T-helper 17 cell (primary cell): Measurements from ENCODE around the gene CHMP6. TPM values are rescaled to one million over a fixed set of nuclear protein-coding genes. Genes with fewer than 3 reads are reported as not detected.

Source experiments
- ATAC-seq: fragments of 150-1000 bp; cut with Tn5 transposase; 2 replicates; pipeline ENCODE4 v1.10.0; 2021; ENCODE audit warnings: mild to moderate bottlenecking, moderate library complexity
- DNase-seq, 3 donors: peaks; one replicate each; pipeline versions ENCODE4 v3.0.0 to v3.0.0-alpha.2; 2020 to 2021
- H3K9me3 ChIP-seq: one replicate; pipeline ENCODE4 v1.7.0; 2013; ENCODE audit warnings: low read length, mild to moderate bottlenecking; ENCODE audit not compliant: control insufficient read depth, poor library complexity, severe bottlenecking
- H3K27ac Mint-ChIP-seq: one replicate; pipeline ENCODE4 v1.8.0; 2022; ENCODE audit warnings: mild to moderate bottlenecking, moderate library complexity, mixed read lengths
- H3K27me3 Mint-ChIP-seq: one replicate; pipeline ENCODE4 v1.8.0; 2022; ENCODE audit warnings: mixed read lengths
- H3K36me3 Mint-ChIP-seq: one replicate; pipeline ENCODE4 v1.8.0; 2022; ENCODE audit warnings: low read depth, mixed read lengths
- H3K4me1 Mint-ChIP-seq: one replicate; pipeline ENCODE4 v1.8.0; 2022; ENCODE audit warnings: mild to moderate bottlenecking, mixed read lengths
- H3K4me3 Mint-ChIP-seq: one replicate; pipeline ENCODE4 v1.8.0; 2022; ENCODE audit warnings: mild to moderate bottlenecking, moderate library complexity, mixed read lengths
- total RNA-seq, 4 donors: library from RNA in 2 of 4; stranded (reverse) in 2 of 4; gene quantifications; one replicate each; pipeline ENCODE4 v1.2.3 and lab custom pipeline; 2022 to 2026

The CHMP6 gene
- total RNA-seq, 2 donors from 2014 or later, result 21.0 to 25.6 TPM

DNA sequence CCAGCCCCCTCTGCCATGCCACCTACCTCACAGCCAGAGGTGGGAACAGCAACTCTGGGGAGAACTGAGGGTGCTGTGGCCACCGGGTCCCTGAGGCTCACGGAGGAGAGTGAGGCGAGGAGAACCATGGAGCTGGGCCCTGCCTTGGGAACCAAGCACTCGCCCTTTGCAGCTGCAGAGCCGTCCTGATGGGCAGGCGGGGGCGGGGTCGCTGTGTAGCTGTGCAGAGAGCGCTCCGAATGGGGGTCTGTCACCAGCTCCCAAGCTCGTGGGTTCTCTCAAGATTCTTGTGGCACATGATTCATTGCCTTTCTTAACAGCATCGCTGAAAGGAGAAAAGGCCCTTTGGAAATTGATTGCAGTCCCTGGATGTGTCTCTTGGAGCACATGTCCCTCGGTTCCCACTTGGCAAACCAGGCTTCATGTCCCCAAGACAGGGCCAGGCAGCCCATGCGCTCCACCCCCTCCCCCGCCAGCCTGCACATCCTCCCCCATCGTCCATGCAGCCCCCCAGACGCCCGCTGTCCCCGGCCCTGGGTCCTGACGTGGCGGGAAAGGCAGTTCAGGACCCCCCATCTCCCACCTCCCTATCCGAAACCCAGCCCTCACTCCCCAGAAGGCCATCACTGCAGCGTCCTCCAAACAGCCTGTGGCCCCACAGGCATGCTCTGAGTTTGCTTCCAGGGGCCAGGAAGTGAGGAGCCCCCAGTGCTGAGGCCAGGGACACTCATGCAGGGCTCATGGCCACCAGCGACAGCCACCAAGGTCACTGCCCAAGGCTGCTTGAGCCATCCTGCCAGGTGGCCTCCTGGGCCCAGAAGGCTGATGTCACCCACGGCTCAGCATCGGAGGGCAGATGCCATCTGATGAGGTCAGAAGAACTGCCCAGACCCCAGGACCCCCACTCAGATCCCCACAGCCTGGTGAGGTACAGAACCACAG is 20.6 kb upstream of the CHMP6 start:
- Mint-ChIP-seq H3K36me3 (peaks cover 2% of the 10 kb centered on the region), H3K27ac (no peak overlapping the region), H3K4me1 (peaks cover 7% of the 10 kb centered on the region), H3K27me3 (peaks cover 13% of the 10 kb centered on the region), H3K4me3 (no peak overlapping the region)
- ATAC-seq, result no peak
- DNase-seq, result no peak
- no peaks in the 10 kb centered on the region for H3K9me3 ChIP-seq

DNA sequence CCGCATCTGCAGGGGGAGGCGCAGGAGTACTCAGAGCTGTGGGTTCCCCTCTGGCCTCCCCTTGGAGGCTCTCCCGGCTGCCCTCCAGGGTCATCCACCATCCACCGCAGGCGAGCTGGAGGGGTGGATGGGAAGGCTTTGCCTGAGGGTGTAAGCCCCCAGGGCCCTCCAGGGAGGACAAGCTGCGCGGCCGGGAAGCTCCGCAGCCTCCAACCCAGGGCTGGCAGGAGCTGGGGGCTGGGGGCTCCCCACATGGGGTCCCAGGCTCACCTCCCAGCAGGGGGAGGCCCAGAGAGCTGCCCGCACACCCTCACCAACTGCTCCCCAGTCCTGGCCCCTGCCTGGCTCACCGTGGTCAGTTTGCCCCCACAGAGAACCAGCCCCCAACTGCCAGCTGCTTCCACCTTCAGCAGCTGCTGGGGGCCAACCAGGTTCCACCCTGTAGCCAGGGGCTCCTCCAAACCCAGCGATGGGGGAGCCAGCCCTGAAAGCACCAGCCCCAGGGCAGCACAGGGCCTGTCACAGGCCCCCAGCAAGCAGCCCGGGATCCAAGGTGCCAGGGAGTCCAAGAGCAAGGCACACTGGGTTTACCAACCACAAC is 19.8 kb upstream of the CHMP6 start:
- DNase-seq (no peak), ATAC-seq (no peak)
- Mint-ChIP-seq H3K4me1 (peaks cover 7% of the 10 kb centered on the region), H3K4me3 (no peak overlapping the region), H3K36me3 (peaks cover 2% of the 10 kb centered on the region), H3K27ac (no peak overlapping the region), H3K27me3 (peaks cover 13% of the 10 kb centered on the region)
- no peaks in the 10 kb centered on the region for H3K9me3 ChIP-seq

DNA sequence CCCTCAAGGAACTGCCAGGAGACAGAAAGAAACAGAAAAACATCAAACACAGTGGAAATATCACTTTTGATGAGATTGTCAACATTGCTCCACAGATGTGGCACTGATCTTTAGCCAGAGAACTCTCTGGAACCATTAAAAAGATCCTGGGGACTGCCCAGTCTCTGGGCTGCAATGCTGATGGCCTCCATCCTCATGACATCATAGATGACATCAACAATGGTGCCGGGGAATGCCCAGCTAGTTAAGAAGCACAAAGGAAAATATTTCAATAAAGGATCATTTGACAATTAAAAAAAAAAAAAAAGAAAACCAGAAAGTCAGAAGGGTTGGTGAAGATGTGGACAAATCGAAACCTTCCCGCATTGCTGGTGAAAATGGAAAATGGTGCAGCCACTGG is 14.9 kb upstream of the CHMP6 start:
- ATAC-seq, result no peak
- H3K4me3 Mint-ChIP-seq, result no peak overlapping the region
- no peak overlapping the region for H3K27ac Mint-ChIP-seq
- H3K27me3 Mint-ChIP-seq, result peaks cover 32% of the 10 kb centered on the region
- H3K9me3 ChIP-seq, result no peaks in the 10 kb centered on the region
- H3K4me1 Mint-ChIP-seq, result peaks cover 9% of the 10 kb centered on the region
- H3K36me3 Mint-ChIP-seq, result peaks cover 9% of the 10 kb centered on the region
- no peak for DNase-seq

DNA sequence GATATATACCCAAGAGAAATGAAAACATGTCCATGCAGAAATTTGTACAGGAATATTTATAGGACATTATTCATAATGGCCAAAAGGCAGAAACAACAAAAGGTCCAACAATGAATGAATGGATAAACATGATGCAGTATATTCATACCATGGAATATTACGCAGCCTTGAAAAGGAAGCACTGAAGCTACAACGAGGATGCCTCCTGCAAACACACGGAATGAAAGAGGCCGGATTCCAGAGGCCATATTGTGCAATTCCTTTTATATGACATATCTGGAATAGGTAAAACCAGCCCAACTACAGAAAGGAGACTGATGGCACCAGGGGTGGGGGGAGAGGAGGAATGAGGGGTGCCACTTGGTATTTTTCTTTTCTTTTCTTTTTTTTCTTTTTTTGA is 14.5 kb upstream of the CHMP6 start:
- DNase-seq, result no peak
- no peaks in the 10 kb centered on the region for H3K9me3 ChIP-seq
- Mint-ChIP-seq H3K27me3 (peaks cover 32% of the 10 kb centered on the region), H3K4me1 (peaks cover 9% of the 10 kb centered on the region), H3K27ac (no peak overlapping the region), H3K36me3 (peaks cover 9% of the 10 kb centered on the region), H3K4me3 (no peak overlapping the region)
- no peak for ATAC-seq

DNA sequence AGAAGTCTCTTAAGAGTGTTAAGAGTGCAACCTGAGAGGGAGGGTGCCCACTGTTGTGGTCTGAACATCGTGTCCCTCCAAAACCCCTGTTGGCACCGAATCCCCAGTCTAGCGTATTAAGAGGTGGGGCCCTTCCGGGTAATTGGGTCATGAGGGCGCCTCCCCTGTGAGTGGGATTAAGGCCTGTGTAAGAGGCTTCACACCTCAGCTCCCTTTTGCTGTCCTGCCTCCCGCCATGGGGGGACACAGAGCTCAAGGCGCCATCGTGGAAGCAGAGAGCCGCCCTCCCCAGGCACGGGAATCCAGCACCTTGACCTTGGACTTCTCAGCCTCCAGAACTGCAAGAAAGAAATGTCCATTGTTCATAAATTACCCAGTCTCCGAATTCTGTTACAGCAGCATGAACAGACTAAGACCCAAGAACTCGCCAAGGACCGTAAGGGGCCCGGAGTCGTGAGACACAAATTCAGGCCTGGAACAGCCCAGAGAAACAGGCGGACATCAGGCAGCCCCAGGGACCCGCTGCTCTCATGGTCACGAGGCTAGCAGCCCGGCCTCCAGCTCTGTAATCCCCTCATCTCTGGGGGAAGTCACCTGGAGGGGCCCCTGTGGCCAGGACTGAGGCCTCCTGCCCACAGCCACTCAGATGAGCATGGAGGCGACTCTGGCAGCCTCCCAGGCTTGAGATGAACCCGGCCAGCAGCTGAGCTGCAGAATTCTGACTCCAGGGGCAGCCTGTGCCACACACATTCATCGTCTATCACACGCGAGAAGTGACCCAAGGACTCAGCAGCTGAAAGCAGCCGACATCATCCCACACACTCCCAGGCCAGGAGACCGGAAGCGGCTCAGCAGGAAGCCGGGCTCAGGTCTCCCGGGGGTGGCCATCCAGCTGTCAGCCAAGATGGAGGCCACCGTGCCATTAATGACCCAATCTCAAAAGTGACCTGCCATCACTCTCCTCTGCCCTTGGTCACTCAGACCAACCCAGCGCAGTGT is 12.8 kb upstream of the CHMP6 start:
- Mint-ChIP-seq H3K27ac (no peak overlapping the region), H3K4me3 (no peak overlapping the region), H3K4me1 (peaks cover 9% of the 10 kb centered on the region), H3K27me3 (peaks cover 32% of the 10 kb centered on the region), H3K36me3 (peaks cover 9% of the 10 kb centered on the region)
- ATAC-seq, result no peak
- H3K9me3 ChIP-seq, result no peaks in the 10 kb centered on the region
- no peak for DNase-seq

DNA sequence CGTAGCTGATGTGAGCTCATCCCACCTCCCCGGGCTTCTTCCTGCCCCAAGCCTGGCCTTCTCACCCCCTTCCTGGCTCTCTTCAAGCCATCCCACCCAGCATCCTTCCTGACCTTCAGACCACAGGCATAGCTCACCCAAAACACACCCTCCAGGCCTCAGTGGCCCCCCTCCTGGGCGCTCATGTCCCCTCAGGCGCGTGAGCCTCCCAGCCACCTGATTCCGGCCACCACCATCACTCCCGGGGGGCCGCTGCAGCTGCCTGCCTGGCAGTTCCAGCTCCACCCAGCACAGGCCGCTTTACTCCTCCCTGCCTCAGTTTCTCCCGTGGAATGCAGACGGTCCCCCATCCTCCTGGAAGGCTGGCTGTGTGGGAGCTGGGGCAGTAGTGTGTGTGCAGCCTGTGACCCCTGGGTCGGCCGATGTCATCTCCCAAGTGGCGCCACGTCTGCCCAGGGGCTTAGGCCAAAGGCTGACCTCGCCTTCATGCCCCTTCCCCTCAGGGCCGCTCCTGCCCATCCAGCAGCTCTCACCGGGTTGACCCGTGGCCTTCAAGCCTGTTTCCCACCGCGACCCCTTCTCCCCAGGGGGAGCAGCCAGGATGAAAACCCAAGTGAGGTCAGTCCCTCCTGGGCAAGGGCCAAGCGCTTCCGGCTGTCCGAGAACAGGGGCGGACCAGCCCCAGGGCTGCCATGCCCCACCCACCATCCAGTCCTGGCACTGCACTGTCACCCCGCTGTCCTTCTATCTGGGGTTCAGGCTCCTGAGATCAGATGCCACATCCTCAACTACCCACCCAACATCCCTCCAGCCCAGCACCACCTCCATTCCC is 11.9 kb upstream of the CHMP6 start:
- no peak for DNase-seq
- ATAC-seq, result no peak
- no peak overlapping the region for H3K4me3 Mint-ChIP-seq
- no peak overlapping the region for H3K27ac Mint-ChIP-seq
- peaks cover 23% of the 10 kb centered on the region for H3K27me3 Mint-ChIP-seq
- H3K9me3 ChIP-seq, result no peaks in the 10 kb centered on the region
- H3K36me3 Mint-ChIP-seq, result peaks cover 7% of the 10 kb centered on the region
- peaks cover 9% of the 10 kb centered on the region for H3K4me1 Mint-ChIP-seq

DNA sequence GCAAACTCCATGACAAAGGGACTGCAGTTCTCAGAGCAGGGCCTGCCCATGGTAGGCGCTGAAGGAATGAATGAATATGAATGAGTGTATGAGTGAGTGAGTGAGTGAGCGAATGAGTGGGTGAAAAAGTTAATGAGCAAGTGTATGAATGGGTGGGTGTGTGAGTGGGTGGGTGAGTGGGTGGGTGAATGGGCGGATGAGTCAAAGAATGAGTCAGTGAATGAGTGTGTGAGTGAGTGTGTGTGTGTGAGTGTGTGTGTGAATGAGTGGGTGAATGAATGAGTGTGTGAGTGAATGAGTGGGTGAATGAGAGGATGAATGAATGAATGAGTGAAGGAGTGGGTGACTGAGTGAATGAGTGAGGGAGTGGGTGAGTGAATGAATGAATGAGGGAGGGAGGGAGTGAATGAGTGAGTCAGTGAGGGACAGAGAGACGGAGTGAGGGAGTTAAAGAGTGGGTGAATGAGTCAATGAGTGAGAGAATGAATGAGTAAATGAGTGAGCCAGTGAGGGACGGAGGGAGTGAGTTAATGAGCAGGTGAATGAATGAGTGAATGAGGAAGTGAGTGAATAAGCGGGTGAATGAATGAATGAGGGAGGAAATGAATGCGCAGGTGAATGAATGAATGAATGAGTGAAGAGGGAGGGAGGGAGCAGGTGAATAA is 11.1 kb upstream of the CHMP6 start:
- Mint-ChIP-seq H3K4me3 (peak overlapping the region; percentile 72), H3K36me3 (peaks cover 7% of the 10 kb centered on the region), H3K27me3 (peaks cover 19% of the 10 kb centered on the region), H3K27ac (no peak overlapping the region), H3K4me1 (peaks cover 9% of the 10 kb centered on the region)
- ATAC-seq, result no peak
- DNase-seq, result no peak
- H3K9me3 ChIP-seq, result no peaks in the 10 kb centered on the region

DNA sequence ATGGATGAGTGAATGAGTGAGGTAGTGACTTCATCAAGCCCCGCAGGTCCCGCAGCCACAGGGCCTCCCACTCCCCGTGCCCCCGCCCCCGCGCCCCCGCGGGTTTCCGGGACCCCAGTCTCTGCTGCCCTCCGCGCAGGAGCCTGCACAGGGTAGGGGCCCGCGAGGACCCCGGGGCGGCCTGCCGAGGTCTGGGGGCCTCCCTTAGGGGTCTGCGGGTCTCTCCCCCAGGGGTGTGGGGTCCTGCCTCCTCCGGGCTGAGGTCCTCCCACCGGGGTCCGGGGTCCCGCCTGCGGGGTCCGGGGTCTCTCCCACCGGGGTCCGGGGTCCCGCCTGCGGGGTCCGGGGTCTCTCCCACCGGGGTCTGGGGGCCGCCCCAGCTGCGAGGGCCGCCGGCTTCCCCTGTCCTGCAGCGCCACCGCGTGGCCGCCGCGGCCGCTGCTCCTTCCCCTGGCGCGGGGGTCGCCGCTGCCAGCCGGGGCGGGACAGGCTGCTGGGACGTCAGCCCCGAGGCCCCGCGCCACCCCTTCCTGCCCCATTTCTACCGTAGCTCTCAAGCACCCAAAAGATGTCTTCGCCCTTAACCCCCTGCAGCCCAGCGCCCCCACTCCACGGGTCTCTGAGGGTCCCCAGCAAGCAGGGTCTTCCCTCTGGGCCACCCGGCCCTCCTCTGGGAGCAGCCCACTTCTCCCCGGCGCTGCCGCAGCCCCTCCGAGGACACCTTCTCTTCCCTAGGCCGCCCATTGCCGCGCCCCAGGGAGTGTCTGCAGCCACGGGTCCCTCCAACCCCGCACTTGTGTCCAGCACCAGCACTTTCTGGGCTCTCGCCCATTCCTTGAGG is 10.4 kb upstream of the CHMP6 start:
- Mint-ChIP-seq H3K27ac (no peak overlapping the region), H3K27me3 (peaks cover 19% of the 10 kb centered on the region), H3K4me3 (peak overlapping the region; percentile 72), H3K4me1 (peaks cover 9% of the 10 kb centered on the region), H3K36me3 (peaks cover 7% of the 10 kb centered on the region)
- ATAC-seq (peak; percentile 70), DNase-seq (peak; percentile 33 to 54 (median 49))
- H3K9me3 ChIP-seq, result no peaks in the 10 kb centered on the region

DNA sequence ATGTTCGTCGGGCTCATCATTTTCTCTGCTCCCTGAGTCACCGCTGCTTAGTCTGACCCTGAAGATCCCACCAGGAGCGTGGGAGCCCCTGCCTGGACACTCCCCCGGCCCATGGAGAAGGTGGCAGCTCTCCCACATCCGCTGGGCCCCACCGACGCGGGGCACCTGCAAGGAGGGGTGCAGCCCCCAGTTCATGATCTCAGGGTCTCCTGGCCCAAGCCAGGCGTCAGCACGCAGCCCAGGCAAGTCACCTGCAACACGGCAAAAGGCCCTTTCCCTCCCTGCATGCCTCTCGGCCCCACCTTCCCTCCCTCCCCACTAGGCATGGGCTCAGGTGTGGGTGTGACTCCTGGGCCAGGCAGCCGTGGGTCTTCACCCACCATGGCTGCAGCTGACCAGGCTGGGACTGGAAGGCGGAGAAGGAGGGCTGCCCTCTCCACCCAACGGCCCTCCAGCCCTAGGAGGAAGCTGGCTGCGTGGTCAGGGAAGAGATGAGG is 9.7 kb upstream of the CHMP6 start:
- peaks cover 19% of the 10 kb centered on the region for H3K27me3 Mint-ChIP-seq
- H3K4me1 Mint-ChIP-seq, result peaks cover 9% of the 10 kb centered on the region
- no peak for DNase-seq
- H3K4me3 Mint-ChIP-seq, result peak overlapping the region; percentile 64
- H3K27ac Mint-ChIP-seq, result no peak overlapping the region
- H3K9me3 ChIP-seq, result no peaks in the 10 kb centered on the region
- peaks cover 7% of the 10 kb centered on the region for H3K36me3 Mint-ChIP-seq
- ATAC-seq, result no peak

DNA sequence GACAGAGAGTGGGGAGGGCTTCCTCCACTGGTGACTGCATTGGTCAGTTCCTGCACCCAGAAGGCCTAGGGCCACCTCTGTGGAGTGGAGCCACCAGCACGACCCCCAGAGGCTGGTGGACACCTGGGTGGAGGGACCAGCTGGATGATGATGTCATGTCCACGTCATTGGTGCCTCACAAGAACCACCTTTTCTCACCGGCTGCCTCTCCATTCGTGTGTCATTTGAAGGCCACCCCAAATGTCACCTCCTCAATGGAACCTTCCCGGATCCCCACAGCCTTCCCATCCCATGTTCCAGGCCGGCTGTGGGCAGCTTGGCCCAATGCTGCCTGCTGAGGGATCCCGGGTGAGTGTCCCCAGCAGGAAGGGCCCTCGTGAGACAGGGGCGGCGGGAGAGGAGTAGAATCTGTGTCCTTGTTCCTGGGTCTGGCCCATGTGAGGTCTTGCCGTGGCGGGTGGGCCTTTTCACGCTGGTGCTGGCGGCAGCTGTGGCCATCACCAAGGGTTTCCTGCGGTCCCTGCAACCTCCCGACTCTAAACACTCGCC is 9.1 kb upstream of the CHMP6 start:
- no peaks in the 10 kb centered on the region for H3K9me3 ChIP-seq
- peaks cover 19% of the 10 kb centered on the region for H3K27me3 Mint-ChIP-seq
- DNase-seq (no peak), ATAC-seq (no peak)
- peaks cover 9% of the 10 kb centered on the region for H3K4me1 Mint-ChIP-seq
- H3K4me3 Mint-ChIP-seq, result peak overlapping the region; percentile 56
- H3K27ac Mint-ChIP-seq, result no peak overlapping the region
- H3K36me3 Mint-ChIP-seq, result peaks cover 7% of the 10 kb centered on the region

DNA sequence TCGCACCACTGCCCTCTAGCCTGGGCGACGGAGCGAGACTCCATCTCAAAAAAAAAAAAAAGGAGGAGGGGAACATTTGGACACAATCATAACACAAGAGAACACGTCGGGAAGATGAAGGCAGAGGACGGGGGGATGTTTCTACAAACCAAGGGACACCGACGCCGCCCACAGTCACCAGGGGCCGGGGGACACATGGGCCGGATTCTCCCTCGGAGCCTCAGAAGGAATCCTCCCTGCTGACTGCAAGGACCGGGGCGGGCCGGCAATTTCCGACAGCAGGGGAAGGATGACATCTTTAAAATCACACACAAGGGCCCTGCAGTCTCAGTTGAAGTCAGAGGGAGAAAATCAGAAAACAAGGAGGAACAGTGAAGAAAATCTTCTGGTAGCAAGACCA is 8.1 kb upstream of the CHMP6 start:
- peaks cover 19% of the 10 kb centered on the region for H3K27me3 Mint-ChIP-seq
- H3K4me3 Mint-ChIP-seq, result no peak overlapping the region
- H3K27ac Mint-ChIP-seq, result no peak overlapping the region
- peaks cover 7% of the 10 kb centered on the region for H3K36me3 Mint-ChIP-seq
- H3K4me1 Mint-ChIP-seq, result peaks cover 9% of the 10 kb centered on the region
- DNase-seq (no peak), ATAC-seq (no peak)
- H3K9me3 ChIP-seq, result no peaks in the 10 kb centered on the region
